Measurements from ENCODE around the gene PTGR1.
A peak's percentile ranks its signal among the peaks of the same experiment; 100 is the strongest.

Gene PTGR1

DNA sequence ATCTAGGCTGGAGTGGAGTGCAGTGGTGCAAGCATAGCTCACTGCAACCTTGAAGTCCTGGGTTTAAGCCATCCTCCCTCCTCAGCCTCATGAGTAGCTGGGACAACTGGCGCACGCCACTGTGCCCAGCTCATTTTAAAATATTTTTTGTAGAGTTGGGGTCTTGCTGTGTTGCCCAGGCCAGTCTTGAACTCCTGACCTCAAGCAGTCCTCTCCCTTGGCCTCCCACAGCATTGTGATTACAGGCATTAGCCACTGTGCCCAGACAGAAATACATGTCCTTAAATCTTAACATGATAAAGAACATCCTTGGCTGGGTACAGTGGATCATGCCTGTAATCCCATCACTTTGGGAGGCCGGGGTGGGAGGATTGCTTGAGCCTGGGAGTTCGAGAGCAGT, 67.7 kb downstream of the PTGR1 start:
- no peak for DNase-seq

DNA sequence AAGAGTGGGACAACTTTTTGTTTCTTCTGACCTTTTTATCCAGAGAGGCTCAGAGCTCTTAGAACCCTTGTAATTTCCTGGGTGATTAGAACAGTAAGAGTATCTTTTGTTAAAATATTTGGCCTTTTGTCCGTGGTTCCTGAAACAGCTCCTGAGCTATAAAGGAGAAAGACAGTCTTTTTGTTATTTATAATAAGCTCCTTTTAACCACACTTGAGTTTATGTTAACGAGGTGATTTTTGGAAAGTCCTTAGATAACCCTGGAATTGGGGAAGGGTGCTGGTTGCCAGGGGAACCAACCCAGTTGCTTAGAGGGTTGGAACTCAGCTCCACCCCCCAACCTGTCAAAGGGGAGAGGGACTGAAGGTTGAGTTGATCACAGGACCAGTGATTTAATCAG, 69.7 kb downstream of the PTGR1 start:
- DNase-seq: no peak

DNA sequence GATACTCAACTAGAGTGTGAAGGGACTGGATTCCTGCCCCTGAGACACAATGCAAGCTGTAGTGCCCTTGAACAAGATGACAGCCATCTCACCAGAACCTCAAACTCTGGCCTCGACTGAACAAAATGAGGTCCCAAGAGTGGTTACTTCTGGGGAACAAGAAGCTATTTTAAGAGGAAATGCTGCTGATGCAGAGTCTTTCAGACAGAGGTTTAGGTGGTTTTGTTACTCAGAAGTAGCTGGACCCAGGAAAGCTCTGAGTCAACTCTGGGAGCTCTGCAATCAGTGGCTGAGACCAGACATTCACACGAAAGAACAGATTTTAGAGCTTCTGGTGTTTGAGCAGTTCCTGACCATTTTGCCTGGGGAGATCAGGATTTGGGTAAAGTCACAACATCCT, 72.1 kb downstream of the PTGR1 start:
- no peak for DNase-seq

DNA sequence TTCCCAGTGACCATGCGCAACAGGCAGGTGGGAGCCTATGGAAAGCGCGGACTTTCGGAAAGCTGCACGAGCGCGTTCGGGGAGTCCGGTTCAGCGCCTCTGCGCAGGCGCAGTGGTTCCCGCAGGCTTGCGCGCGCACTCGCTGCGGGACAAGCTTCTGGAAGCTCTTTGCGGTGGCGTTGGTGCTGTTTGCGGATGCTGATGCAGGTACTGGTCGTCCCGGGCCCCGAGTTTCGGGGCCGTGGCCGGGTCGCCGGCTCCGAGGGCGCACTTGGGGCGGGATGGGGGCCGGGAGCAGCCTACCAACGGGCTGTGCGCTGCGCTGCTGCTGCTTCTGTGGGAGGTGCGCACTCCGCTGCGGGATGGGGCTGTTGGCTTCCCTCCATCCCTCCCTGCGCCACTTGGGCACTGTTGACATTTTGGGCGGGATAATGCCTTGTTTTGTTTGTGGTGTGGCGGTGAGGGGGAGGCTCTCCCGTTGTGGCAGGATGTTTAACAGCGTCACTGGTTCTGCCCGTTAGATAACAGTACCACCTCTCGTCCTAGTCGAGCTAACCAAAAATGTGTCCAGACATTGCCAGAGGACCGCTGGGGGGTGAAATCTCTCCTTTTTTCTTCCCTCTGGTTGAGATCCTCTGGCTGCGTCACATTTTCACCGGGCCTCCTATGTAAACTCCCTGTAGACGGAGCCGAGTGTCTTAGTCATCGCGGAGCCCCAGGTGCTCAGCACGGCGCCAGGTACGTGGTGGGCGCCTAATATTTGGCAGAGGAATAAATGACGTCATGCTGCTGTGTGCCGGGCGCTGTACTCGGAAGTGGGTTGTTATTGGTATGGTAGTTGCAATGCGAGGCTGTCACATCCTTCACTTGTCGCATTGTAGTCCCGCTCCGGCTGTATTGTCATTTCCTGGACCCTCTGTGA, 74.1 kb downstream of the PTGR1 start, which contains the start of gene ZNF483:
Gene ZNF483 (plus strand): TSS at position 124 of the 922 bp plus-strand sequence. CDS start 2,217 bp downstream, outside the sequence.
- peak; percentile 62 for DNase-seq

DNA sequence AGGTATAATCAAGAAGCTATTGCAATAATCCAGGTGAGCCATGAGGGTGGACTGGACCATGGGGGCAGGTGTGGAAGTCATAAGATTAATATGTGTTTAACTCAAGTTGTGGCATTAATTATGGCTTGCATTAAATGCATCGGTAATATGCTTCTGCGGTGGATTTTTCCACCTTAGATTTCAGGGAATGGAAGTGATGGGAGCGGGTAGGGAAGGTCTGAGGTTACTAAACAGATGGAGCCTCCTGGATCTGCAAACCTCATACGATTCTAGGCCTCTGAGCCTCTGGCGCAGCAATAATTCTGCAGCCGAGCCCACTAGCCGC, 74.8 kb downstream of the PTGR1 start:
- no peak for DNase-seq

DNA sequence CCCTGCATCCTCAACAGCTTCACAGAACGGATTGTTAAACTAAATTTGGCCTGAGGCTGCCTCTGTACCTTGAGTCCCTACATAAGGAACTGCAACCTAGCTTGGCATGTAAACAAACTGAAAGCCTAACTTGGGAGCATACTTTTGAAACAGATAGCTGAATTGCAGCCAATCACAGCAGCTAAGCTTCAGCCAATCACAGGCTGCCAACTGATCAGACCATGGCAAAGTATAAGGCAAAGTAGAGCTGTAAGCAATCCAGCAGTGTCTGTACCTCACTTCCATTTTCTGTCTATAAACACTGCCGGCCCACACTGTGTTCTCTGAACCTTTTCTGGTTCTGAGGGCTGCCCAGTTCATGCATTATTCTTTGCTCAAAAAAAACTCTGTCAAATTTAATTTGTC, 83.4 kb downstream of the PTGR1 start:
- no peak for DNase-seq

DNA sequence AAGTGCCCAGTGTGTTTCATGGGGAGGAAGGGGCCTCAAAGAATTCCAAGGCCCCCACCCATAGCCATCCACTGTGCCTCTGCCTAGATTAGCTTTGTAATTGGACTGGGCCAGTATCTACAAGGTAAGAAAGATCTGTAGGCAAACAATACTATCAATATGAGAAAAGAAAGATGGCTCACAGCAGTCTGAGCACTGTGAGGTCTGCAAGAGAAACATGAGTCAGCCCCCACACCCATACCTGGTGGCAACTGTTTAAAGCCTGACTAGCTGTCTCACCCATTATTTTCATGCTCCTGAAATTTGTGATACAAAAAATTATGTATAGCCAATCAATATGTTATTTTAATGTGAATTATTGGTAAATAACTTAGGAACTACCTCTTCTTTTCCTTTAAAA, 84.5 kb downstream of the PTGR1 start:
- DNase-seq: no peak
